Tibial nerve (tissue), 4 donors: ENCODE results near the gene CD46. TPM values are rescaled to one million over a fixed set of nuclear protein-coding genes. Genes with fewer than 3 reads are reported as not detected.

ENCODE experiments used
- DNase-seq, 2 donors: peaks; one replicate each; pipeline ENCODE4 v3.0.0-alpha.2; 2019; ENCODE audit warnings: low spot score in 2 of 2
- H3K27ac ChIP-seq, 4 donors: fragments of 200-600 bp; sonication (generic) in 3 of 4; one replicate each; pipeline ENCODE4 v1.5.1; 2017 to 2019; ENCODE audit warnings: mild to moderate bottlenecking in 1 of 4
- H3K27me3 ChIP-seq, 2 donors: fragments of 200-600 bp; sonication (generic) in 1 of 2; one replicate each; pipeline versions ENCODE4 v1.5.1 to v1.6.0; 2017 to 2019
- H3K36me3 ChIP-seq, 3 donors: fragments of 200-600 bp; sonication (generic); one replicate each; pipeline ENCODE4 v1.5.1; 2018 to 2019
- H3K4me1 ChIP-seq, 4 donors: fragments of 200-600 bp; sonication (generic) in 3 of 4; one replicate each; pipeline ENCODE4 v1.5.1; 2017 to 2019
- H3K4me3 ChIP-seq, 4 donors: fragments of 200-600 bp; sonication (generic) in 3 of 4; one replicate each; pipeline ENCODE4 v1.5.1; 2017 to 2019; ENCODE audit warnings: mild to moderate bottlenecking in 1 of 4, moderate library complexity in 1 of 4
- H3K9me3 ChIP-seq, 4 donors: fragments of 200-600 bp; sonication (generic) in 3 of 4; one replicate each; pipeline ENCODE4 v1.5.1; 2017 to 2019
- CTCF ChIP-seq, 5 experiments: fragments of 200-600 bp in 3 of 5; fragments of 450-650 bp in 2 of 5; sonication (generic) in 3 of 5; IDR thresholded peaks; one replicate each; pipeline ENCODE4 v1.5.1; 2016 to 2019; ENCODE audit warnings: antibody characterized with exemption in 5 of 5, mild to moderate bottlenecking in 3 of 5, moderate library complexity in 2 of 5
- EP300 ChIP-seq, 2 donors: sonication (generic); formaldehyde crosslinking; IDR thresholded peaks; one replicate each; pipeline ENCODE4 v1.6.1; 2017; ENCODE audit warnings: antibody characterized with exemption in 2 of 2, mild to moderate bottlenecking in 1 of 2
- POLR2A ChIP-seq, 2 donors: fragments of 450-650 bp; IDR thresholded peaks; one replicate each; pipeline ENCODE4 v1.6.1; 2017; ENCODE audit warnings: antibody characterized with exemption in 2 of 2, mild to moderate bottlenecking in 2 of 2, moderate library complexity in 2 of 2
- WGBS, 2 donors: methylation state at CpG; one replicate each; pipeline ENCODE4 v1.1.5; 2018; 5-methylcytosine and 5-hydroxymethylcytosine counted together
- total RNA-seq, 4 donors: library from RNA; depleted of rRNA; stranded (reverse); fragments of >200 nt; gene quantifications; one replicate each; pipeline ENCODE4 v1.1.0, GENCODE V29; 2016

Gene CD46
- total RNA-seq, 4 donors from 2014 or later = 95.4 to 154 (median 133) TPM

- H3K4me3 ChIP-seq = no peak overlapping the region
- H3K27ac ChIP-seq = peak overlapping the region in 2 of 4 donors; percentile 20 to 71
- no peaks in the 10 kb centered on the region for H3K36me3 ChIP-seq
- no peak for TF ChIP-seq POLR2A (IDR thresholded peaks at IDR 0.05)
- TF ChIP-seq EP300 (IDR thresholded peaks at IDR 0.05) = no peak
- TF ChIP-seq CTCF (IDR thresholded peaks at IDR 0.05) = no peak
- no peak for DNase-seq
- WGBS, 2 donors = 73 to 75% methylated on average over 15 of the region's 15 CpGs
- no peaks in the 10 kb centered on the region for H3K27me3 ChIP-seq
- peaks cover 0 to 87% (median 21%) of the 10 kb centered on the region in 4 donors for H3K4me1 ChIP-seq
- no peaks in the 10 kb centered on the region for H3K9me3 ChIP-seq
Measured at GRCh38 chr1:207836591-207837347, 84.9 kb downstream of the CD46 start.

- H3K4me3 ChIP-seq = no peak overlapping the region
- no peaks in the 10 kb centered on the region for H3K27me3 ChIP-seq
- TF ChIP-seq CTCF (IDR thresholded peaks at IDR 0.05) (no peak), EP300 (IDR thresholded peaks at IDR 0.05) (no peak), POLR2A (IDR thresholded peaks at IDR 0.05) (no peak)
- no peaks in the 10 kb centered on the region for H3K36me3 ChIP-seq
- peak overlapping the region in 2 of 4 donors; percentile 55 to 71 for H3K27ac ChIP-seq
- peaks cover 0 to 87% (median 23%) of the 10 kb centered on the region in 4 donors for H3K4me1 ChIP-seq
- no peaks in the 10 kb centered on the region for H3K9me3 ChIP-seq
- 72 to 77% methylated on average over 4 of the region's 4 CpGs for WGBS, 2 donors
- no peak for DNase-seq
Measured at GRCh38 chr1:207837673-207838072, 85.8 kb downstream of the CD46 start.

GRCh38 chr1:207838156-207839082, 86.6 kb downstream of the CD46 start:
- no peak for TF ChIP-seq EP300 (IDR thresholded peaks at IDR 0.05)
- TF ChIP-seq CTCF (IDR thresholded peaks at IDR 0.05) = no peak
- no peak for TF ChIP-seq POLR2A (IDR thresholded peaks at IDR 0.05)
- Histone ChIP-seq H3K4me3 (no peak overlapping the region), H3K4me1 (peaks cover 0 to 88% (median 22%) of the 10 kb centered on the region in 4 donors), H3K27me3 (no peaks in the 10 kb centered on the region), H3K9me3 (no peaks in the 10 kb centered on the region), H3K36me3 (no peaks in the 10 kb centered on the region), H3K27ac (peak overlapping the region; percentile 19 to 71 (median 42))
- WGBS, 2 donors = 60 to 71% methylated on average over 15 of the region's 15 CpGs
- DNase-seq = no peak

- Histone ChIP-seq H3K4me1 (peaks cover 0 to 87% (median 22%) of the 10 kb centered on the region in 4 donors), H3K27me3 (no peaks in the 10 kb centered on the region), H3K4me3 (no peak overlapping the region), H3K36me3 (no peaks in the 10 kb centered on the region), H3K9me3 (no peaks in the 10 kb centered on the region), H3K27ac (peak overlapping the region in 3 of 4 donors; percentile 28 to 71 (median 36))
- TF ChIP-seq CTCF (IDR thresholded peaks at IDR 0.05) (no peak), POLR2A (IDR thresholded peaks at IDR 0.05) (no peak), EP300 (IDR thresholded peaks at IDR 0.05) (no peak)
- DNase-seq = no peak
Measured at GRCh38 chr1:207839083-207839413, 87.2 kb downstream of the CD46 start.

- WGBS, 2 donors = 85 to 93% methylated on average over 2 of the region's 2 CpGs
Measured at GRCh38 chr1:207840380-207840779, 88.5 kb downstream of the CD46 start.

More at GRCh38 chr1:207840380-207840779, 88.5 kb downstream of the CD46 start:
- DNase-seq = no peak
- Histone ChIP-seq H3K9me3 (no peaks in the 10 kb centered on the region), H3K27ac (no peak overlapping the region), H3K36me3 (no peaks in the 10 kb centered on the region), H3K4me1 (peaks cover 0 to 87% (median 26%) of the 10 kb centered on the region in 4 donors), H3K4me3 (no peak overlapping the region), H3K27me3 (no peaks in the 10 kb centered on the region)
- TF ChIP-seq POLR2A (IDR thresholded peaks at IDR 0.05) = no peak
- TF ChIP-seq CTCF (IDR thresholded peaks at IDR 0.05) = no peak
- no peak for TF ChIP-seq EP300 (IDR thresholded peaks at IDR 0.05)
